Progenitor cell of endocrine pancreas (in vitro differentiated cells): ENCODE data around the gene ZW10. TPM values are rescaled to one million over a fixed set of nuclear protein-coding genes. Genes with fewer than 3 reads are reported as not detected.
A peak's percentile ranks its signal among the peaks of the same experiment; 100 is the strongest.

Source experiments
- DNase-seq: peaks from one replicate; pipeline ENCODE4 v3.0.0; 2021; ENCODE audit warnings: low spot score; ENCODE audit not compliant: unreplicated experiment
- H3K27ac Mint-ChIP-seq: 2 replicates; pipeline ENCODE4 v1.8.0; 2021; ENCODE audit warnings: mild to moderate bottlenecking, moderate library complexity, mixed read lengths
- H3K27me3 Mint-ChIP-seq: 2 replicates; pipeline ENCODE4 v1.8.0; 2021; ENCODE audit warnings: mixed read lengths
- H3K36me3 Mint-ChIP-seq: 2 replicates; pipeline ENCODE4 v1.8.0; 2022; ENCODE audit warnings: mixed read lengths; ENCODE audit not compliant: insufficient read depth
- H3K4me1 Mint-ChIP-seq: 2 replicates; pipeline ENCODE4 v1.8.0; 2021; ENCODE audit warnings: low read depth, mixed read lengths
- H3K4me3 Mint-ChIP-seq: 2 replicates; pipeline ENCODE4 v1.8.0; 2021; ENCODE audit warnings: low read depth, mild to moderate bottlenecking, moderate library complexity, mixed read lengths
- H3K9me3 Mint-ChIP-seq: 2 replicates; pipeline ENCODE4 v1.8.0; 2021; ENCODE audit warnings: low read depth, mixed read lengths
- total RNA-seq: library from RNA; stranded (reverse); gene quantifications from 2 replicates; pipeline ENCODE4 v1.2.1, GENCODE V29; 2021
- TF ChIP-seq, protein P1 (sequence below): fragments of 200-600 bp; sonication (generic); IDR thresholded peaks from one replicate; pipeline ENCODE4 v1.5.0; 2021; ENCODE audit warnings: antibody characterized with exemption, mild to moderate bottlenecking; ENCODE audit not compliant: unreplicated experiment

The ZW10 gene
- total RNA-seq, 1 donor from 2014 or later, result 18.9 TPM

- Mint-ChIP-seq H3K27ac (no peak overlapping the region), H3K9me3 (peaks cover 15% of the 10 kb centered on the region), H3K4me3 (no peak overlapping the region), H3K4me1 (peaks cover 2% of the 10 kb centered on the region), H3K27me3 (no peaks in the 10 kb centered on the region), H3K36me3 (peaks cover 40% of the 10 kb centered on the region)
- TF ChIP-seq, protein P1, sequence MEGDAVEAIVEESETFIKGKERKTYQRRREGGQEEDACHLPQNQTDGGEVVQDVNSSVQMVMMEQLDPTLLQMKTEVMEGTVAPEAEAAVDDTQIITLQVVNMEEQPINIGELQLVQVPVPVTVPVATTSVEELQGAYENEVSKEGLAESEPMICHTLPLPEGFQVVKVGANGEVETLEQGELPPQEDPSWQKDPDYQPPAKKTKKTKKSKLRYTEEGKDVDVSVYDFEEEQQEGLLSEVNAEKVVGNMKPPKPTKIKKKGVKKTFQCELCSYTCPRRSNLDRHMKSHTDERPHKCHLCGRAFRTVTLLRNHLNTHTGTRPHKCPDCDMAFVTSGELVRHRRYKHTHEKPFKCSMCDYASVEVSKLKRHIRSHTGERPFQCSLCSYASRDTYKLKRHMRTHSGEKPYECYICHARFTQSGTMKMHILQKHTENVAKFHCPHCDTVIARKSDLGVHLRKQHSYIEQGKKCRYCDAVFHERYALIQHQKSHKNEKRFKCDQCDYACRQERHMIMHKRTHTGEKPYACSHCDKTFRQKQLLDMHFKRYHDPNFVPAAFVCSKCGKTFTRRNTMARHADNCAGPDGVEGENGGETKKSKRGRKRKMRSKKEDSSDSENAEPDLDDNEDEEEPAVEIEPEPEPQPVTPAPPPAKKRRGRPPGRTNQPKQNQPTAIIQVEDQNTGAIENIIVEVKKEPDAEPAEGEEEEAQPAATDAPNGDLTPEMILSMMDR, result no peak
- no peak for DNase-seq
These were observed 13.3 kb downstream of the ZW10 start for GRCh38 chr11:113760241-113760640.

GRCh38 chr11:113752932-113753331 lies 20.6 kb downstream of the ZW10 start:
- no peak overlapping the region for H3K4me3 Mint-ChIP-seq
- TF ChIP-seq, protein P1, result no peak
- DNase-seq, result no peak
- H3K36me3 Mint-ChIP-seq, result peaks cover 14% of the 10 kb centered on the region
- H3K27ac Mint-ChIP-seq, result no peak overlapping the region
- no peaks in the 10 kb centered on the region for H3K4me1 Mint-ChIP-seq
- H3K27me3 Mint-ChIP-seq, result no peaks in the 10 kb centered on the region
- peaks cover 5% of the 10 kb centered on the region for H3K9me3 Mint-ChIP-seq

DNA sequence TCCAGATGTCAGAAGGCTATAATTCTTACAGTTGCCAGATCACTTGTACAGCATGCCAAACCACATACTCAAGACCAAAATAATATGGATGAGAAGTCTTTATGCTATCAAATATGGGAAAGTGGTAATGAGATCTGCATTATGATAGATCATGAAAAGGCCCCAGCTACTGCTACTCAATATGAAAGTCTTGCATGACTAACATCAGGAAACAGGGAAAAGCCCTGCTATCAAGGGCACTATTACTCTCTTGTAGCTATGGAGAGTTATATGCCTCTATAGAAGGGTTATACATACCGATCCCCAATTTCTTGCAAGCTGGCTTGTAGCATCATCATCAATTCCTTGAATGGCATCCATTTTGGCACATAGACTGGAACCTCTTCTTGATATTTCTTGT lies 37.2 kb downstream of the ZW10 start:
- H3K4me1 Mint-ChIP-seq, result no peaks in the 10 kb centered on the region
- H3K27me3 Mint-ChIP-seq, result no peaks in the 10 kb centered on the region
- no peaks in the 10 kb centered on the region for H3K9me3 Mint-ChIP-seq
- H3K27ac Mint-ChIP-seq, result no peak overlapping the region
- no peak overlapping the region for H3K4me3 Mint-ChIP-seq
- TF ChIP-seq, protein P1, result no peak
- no peak for DNase-seq
- peaks cover 10% of the 10 kb centered on the region for H3K36me3 Mint-ChIP-seq

- TF ChIP-seq, protein P1, result no peak
- Mint-ChIP-seq H3K27me3 (no peaks in the 10 kb centered on the region), H3K4me1 (peaks cover 2% of the 10 kb centered on the region), H3K4me3 (no peak overlapping the region), H3K27ac (no peak overlapping the region), H3K9me3 (no peaks in the 10 kb centered on the region), H3K36me3 (peaks cover 4% of the 10 kb centered on the region)
- DNase-seq, result no peak
These were observed 41.4 kb downstream of the ZW10 start for GRCh38 chr11:113732092-113732491.

DNA sequence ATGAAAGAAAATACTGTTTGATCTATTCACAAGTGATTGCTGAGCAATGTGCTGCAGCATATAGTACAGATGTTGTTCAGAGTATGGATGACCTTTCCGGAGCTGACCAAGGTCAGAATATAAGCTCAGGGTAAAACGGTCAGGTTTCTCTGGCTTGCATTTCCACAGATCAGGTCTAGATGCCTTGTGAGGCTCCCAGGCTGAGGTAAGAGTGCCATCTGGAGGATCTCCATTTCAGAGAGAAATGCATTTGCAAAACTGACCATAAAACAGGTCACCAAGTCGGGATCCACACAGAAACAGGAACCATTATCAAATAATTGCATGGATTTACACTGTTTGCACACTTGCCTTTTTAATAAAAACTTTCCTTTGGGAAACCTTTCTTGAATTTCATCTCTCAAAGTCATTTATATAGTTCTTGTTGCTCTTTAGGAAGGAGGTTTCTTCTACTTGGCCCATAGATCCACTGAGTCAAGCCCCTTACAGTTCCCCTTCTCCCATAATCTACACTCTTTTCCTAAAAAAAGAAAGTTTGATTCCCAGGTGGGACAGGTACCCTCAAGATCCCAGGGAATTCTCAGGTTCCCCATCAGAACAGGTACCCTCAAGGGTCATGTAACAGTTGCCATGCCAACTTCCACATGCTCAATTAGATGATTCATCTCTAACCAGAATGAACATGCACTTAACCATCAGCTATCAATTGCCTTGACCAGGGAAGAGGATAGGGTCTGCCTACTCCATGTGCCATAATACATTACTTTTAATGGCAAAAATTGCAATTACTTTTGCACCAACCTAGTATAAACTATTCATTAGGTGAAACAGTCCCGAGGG lies 42.4 kb downstream of the ZW10 start:
- peaks cover 2% of the 10 kb centered on the region for H3K36me3 Mint-ChIP-seq
- H3K27ac Mint-ChIP-seq, result no peak overlapping the region
- TF ChIP-seq, protein P1, result peak; percentile 66
- H3K4me3 Mint-ChIP-seq, result no peak overlapping the region
- no peaks in the 10 kb centered on the region for H3K9me3 Mint-ChIP-seq
- no peaks in the 10 kb centered on the region for H3K27me3 Mint-ChIP-seq
- no peak for DNase-seq
- peaks cover 11% of the 10 kb centered on the region for H3K4me1 Mint-ChIP-seq
